ENCODE results near the gene RPS10.

DNA sequence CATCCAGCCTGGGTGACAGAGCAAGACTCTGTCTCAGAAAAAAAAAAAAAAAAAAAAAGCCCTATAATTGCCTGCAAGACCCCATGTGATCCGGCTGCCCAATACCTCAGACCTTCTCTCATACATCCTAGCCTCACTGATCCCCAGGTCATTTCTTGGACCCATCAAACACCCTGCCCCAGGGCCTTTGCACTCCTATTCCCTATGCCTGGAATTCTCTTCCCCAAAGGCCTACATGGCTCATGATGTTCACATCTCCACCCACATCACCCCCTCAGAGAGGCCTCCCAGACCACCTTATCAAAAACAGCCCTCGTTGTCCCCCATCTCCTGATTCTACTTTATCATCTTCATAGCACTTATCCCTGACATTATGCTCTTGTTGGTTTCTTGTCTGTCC is 48.9 kb upstream of the RPS10 start:
- TF ChIP-seq, protein P1, sequence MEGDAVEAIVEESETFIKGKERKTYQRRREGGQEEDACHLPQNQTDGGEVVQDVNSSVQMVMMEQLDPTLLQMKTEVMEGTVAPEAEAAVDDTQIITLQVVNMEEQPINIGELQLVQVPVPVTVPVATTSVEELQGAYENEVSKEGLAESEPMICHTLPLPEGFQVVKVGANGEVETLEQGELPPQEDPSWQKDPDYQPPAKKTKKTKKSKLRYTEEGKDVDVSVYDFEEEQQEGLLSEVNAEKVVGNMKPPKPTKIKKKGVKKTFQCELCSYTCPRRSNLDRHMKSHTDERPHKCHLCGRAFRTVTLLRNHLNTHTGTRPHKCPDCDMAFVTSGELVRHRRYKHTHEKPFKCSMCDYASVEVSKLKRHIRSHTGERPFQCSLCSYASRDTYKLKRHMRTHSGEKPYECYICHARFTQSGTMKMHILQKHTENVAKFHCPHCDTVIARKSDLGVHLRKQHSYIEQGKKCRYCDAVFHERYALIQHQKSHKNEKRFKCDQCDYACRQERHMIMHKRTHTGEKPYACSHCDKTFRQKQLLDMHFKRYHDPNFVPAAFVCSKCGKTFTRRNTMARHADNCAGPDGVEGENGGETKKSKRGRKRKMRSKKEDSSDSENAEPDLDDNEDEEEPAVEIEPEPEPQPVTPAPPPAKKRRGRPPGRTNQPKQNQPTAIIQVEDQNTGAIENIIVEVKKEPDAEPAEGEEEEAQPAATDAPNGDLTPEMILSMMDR (IDR thresholded peaks at IDR 0.05; ENCODE audit: insufficient read depth, low read length, poor library complexity, severe bottlenecking): no peak
- no peak for TF ChIP-seq EZH2phosphoT487 (conservative IDR thresholded peaks at IDR 0.05; ENCODE audit: low read length)

All from SU-DHL-6 (cell line).